A673 (cell line): Measurements from ENCODE around the gene THAP11.

ENCODE experiments used
- EZH2 ChIP-seq: fragments of 200-600 bp; sonication (generic); IDR thresholded peaks from 2 replicates; pipeline ENCODE4 v1.6.1; 2017; ENCODE audit warnings: borderline replicate concordance, low read depth, mild to moderate bottlenecking, mixed read lengths, antibody characterized with exemption, low read length; ENCODE audit not compliant: poor library complexity, severe bottlenecking
- TF ChIP-seq, protein P1 (sequence below): fragments of 300-800, 200-600 bp; sonication (generic); conservative IDR thresholded peaks from 2 replicates; pipeline ENCODE4 v1.5.1; 2017; ENCODE audit warnings: low read depth, mild to moderate bottlenecking, antibody characterized with exemption, low read length, moderate library complexity, mixed read lengths

DNA sequence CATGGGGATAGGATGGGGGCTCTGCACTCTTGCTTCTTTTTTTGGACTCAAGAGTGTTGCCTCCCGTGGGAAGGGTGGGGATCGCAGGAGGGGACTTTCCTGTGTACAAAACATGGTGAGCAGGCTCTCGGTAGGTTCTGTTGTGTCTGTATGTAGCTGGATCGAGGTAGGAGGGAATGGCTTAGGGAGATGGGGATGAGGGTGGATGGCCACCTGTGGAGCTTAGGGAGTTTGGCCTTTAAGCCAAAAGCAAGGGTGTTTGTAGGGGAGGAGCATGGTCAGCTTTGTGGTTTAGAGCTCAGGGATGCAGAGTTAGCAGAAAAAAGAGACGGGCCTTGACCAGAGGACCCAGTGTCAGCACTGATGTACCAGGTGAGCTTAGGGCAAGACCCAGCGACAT is 19.8 kb downstream of the THAP11 start:
- TF ChIP-seq, protein P1, sequence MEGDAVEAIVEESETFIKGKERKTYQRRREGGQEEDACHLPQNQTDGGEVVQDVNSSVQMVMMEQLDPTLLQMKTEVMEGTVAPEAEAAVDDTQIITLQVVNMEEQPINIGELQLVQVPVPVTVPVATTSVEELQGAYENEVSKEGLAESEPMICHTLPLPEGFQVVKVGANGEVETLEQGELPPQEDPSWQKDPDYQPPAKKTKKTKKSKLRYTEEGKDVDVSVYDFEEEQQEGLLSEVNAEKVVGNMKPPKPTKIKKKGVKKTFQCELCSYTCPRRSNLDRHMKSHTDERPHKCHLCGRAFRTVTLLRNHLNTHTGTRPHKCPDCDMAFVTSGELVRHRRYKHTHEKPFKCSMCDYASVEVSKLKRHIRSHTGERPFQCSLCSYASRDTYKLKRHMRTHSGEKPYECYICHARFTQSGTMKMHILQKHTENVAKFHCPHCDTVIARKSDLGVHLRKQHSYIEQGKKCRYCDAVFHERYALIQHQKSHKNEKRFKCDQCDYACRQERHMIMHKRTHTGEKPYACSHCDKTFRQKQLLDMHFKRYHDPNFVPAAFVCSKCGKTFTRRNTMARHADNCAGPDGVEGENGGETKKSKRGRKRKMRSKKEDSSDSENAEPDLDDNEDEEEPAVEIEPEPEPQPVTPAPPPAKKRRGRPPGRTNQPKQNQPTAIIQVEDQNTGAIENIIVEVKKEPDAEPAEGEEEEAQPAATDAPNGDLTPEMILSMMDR = no peak
- no peak for TF ChIP-seq EZH2
